ENCODE measurements around the gene RETREG2.

- TF ChIP-seq CTCF (IDR thresholded peaks at IDR 0.05) (no peak), POLR2AphosphoS5 (IDR thresholded peaks at IDR 0.05) (no peak), POLR2A (IDR thresholded peaks at IDR 0.05) (no peak), EP300 (IDR thresholded peaks at IDR 0.05) (no peak)
These were observed 41.9 kb downstream of the RETREG2 start for GRCh38 chr2:219219784-219220532.
